Stomach (tissue), 4 donors: ENCODE measurements around the gene CDK17.

Experiments used
- EP300 ChIP-seq: sonication (generic); formaldehyde crosslinking; IDR thresholded peaks from one replicate; pipeline ENCODE4 v1.6.1; 2017; ENCODE audit warnings: antibody characterized with exemption
- POLR2A ChIP-seq, 4 donors: fragments of 450-650 bp; IDR thresholded peaks; one replicate each; pipeline ENCODE4 v1.6.1; 2016; ENCODE audit warnings: antibody characterized with exemption in 4 of 4, control low read depth in 2 of 4, mild to moderate bottlenecking in 1 of 4, moderate library complexity in 1 of 4
- TF ChIP-seq, protein P1 (sequence below), 7 experiments: fragments of 450-650 bp in 4 of 7; fragments of 200-600 bp in 3 of 7; sonication (generic) in 3 of 7; IDR thresholded peaks; one replicate each; pipeline ENCODE4 v1.5.1; 2016 to 2019; ENCODE audit warnings: antibody characterized with exemption in 7 of 7, control low read depth in 2 of 7, mild to moderate bottlenecking in 1 of 7

DNA sequence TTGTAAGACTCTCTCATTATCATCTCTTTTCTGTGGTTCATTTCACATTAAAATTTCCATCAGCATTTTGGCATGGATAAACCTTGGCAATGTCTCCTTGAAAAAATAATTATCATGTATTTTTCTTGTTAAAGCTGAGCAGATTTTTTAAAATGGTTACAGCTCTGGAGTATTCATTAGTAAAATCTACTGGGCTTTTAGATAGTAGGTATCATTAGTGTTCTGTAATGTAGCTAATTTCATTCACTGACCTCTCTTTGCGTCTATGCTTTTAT is 36.9 kb upstream of the CDK17 start:
- TF ChIP-seq, protein P1, sequence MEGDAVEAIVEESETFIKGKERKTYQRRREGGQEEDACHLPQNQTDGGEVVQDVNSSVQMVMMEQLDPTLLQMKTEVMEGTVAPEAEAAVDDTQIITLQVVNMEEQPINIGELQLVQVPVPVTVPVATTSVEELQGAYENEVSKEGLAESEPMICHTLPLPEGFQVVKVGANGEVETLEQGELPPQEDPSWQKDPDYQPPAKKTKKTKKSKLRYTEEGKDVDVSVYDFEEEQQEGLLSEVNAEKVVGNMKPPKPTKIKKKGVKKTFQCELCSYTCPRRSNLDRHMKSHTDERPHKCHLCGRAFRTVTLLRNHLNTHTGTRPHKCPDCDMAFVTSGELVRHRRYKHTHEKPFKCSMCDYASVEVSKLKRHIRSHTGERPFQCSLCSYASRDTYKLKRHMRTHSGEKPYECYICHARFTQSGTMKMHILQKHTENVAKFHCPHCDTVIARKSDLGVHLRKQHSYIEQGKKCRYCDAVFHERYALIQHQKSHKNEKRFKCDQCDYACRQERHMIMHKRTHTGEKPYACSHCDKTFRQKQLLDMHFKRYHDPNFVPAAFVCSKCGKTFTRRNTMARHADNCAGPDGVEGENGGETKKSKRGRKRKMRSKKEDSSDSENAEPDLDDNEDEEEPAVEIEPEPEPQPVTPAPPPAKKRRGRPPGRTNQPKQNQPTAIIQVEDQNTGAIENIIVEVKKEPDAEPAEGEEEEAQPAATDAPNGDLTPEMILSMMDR (IDR thresholded peaks at IDR 0.05), result no peak
- TF ChIP-seq POLR2A (IDR thresholded peaks at IDR 0.05), result no peak
- TF ChIP-seq EP300, result no peak
